HEK293T (cell line): ENCODE measurements around the gene ATG2A.

Experiments
- CTCF ChIA-PET: fragments of 350-600 bp; formaldehyde crosslinking; extraction: SDS; loops from one replicate; lab custom pipeline; 2021; ENCODE audit warnings: antibody characterized with exemption, inconsistent platforms; lab: Yijun Ruan, JAX
- POLR2A ChIA-PET: fragments of 350-600 bp; formaldehyde crosslinking; extraction: SDS; loops from one replicate; lab custom pipeline; 2020; ENCODE audit warnings: antibody characterized with exemption, inconsistent platforms; lab: Yijun Ruan, JAX
- DNase-seq: peaks from one replicate; pipeline ENCODE4 v3.0.0; 2012; ENCODE audit warnings: mixed read lengths; ENCODE audit errors: extremely low spot score
- ARNT ChIP-seq: fragments of 450-650 bp; IDR thresholded peaks from 2 replicates; pipeline ENCODE4 v1.6.1; 2017; ENCODE audit warnings: mild to moderate bottlenecking
- BHLHE40 ChIP-seq: fragments of 450-650 bp; IDR thresholded peaks from 2 replicates; pipeline ENCODE4 v1.6.1; 2016; ENCODE audit warnings: mild to moderate bottlenecking, moderate library complexity, borderline replicate concordance
- CTBP1 ChIP-seq: fragments of 450-650 bp; IDR thresholded peaks from 2 replicates; pipeline ENCODE4 v1.6.1; 2016; ENCODE audit warnings: borderline replicate concordance
- ELF4 ChIP-seq: fragments of 450-650 bp; IDR thresholded peaks from 2 replicates; pipeline ENCODE4 v1.6.1; 2017; ENCODE audit warnings: antibody characterized with exemption
- FOXA1 ChIP-seq: fragments of 450-650 bp; IDR thresholded peaks from 2 replicates; pipeline ENCODE4 v1.6.1; 2016; ENCODE audit warnings: mild to moderate bottlenecking
- FOXK2 ChIP-seq: fragments of 450-650 bp; IDR thresholded peaks from 2 replicates; pipeline ENCODE4 v1.6.1; 2016; ENCODE audit warnings: mild to moderate bottlenecking
- FOXM1 ChIP-seq: fragments of 450-650 bp; IDR thresholded peaks from 2 replicates; pipeline ENCODE4 v1.6.1; 2017; ENCODE audit warnings: mild to moderate bottlenecking, borderline replicate concordance
- HDGF ChIP-seq: fragments of 450-650 bp; IDR thresholded peaks from 2 replicates; pipeline ENCODE4 v1.6.1; 2017; ENCODE audit warnings: antibody characterized with exemption, borderline replicate concordance
- L3MBTL2 ChIP-seq: fragments of 450-650 bp; conservative IDR thresholded peaks from 2 replicates; pipeline ENCODE4 v1.6.1; 2016; ENCODE audit warnings: mild to moderate bottlenecking
- LEF1 ChIP-seq: fragments of 450-650 bp; IDR thresholded peaks from 2 replicates; pipeline ENCODE4 v1.6.1; 2017; ENCODE audit warnings: mild to moderate bottlenecking, borderline replicate concordance
- NFRKB ChIP-seq: fragments of 450-650 bp; IDR thresholded peaks from 2 replicates; pipeline ENCODE4 v1.6.1; 2016; ENCODE audit warnings: mild to moderate bottlenecking, moderate library complexity
- SP1 ChIP-seq: fragments of 450-650 bp; IDR thresholded peaks from 2 replicates; pipeline ENCODE4 v1.6.1; 2017
- SUZ12 ChIP-seq: fragments of 450-650 bp; IDR thresholded peaks from 2 replicates; pipeline ENCODE4 v1.6.1; 2016; ENCODE audit warnings: mild to moderate bottlenecking
- TARDBP ChIP-seq: fragments of 450-650 bp; IDR thresholded peaks from 2 replicates; pipeline ENCODE4 v1.6.1; 2016
- ZNF384 ChIP-seq: fragments of 450-650 bp; IDR thresholded peaks from 2 replicates; pipeline ENCODE4 v1.6.1; 2016
- TF ChIP-seq, protein P1 (sequence below): fragments of 450-650 bp; IDR thresholded peaks from 2 replicates; pipeline ENCODE4 v1.6.1; 2016

Gene ATG2A

DNA sequence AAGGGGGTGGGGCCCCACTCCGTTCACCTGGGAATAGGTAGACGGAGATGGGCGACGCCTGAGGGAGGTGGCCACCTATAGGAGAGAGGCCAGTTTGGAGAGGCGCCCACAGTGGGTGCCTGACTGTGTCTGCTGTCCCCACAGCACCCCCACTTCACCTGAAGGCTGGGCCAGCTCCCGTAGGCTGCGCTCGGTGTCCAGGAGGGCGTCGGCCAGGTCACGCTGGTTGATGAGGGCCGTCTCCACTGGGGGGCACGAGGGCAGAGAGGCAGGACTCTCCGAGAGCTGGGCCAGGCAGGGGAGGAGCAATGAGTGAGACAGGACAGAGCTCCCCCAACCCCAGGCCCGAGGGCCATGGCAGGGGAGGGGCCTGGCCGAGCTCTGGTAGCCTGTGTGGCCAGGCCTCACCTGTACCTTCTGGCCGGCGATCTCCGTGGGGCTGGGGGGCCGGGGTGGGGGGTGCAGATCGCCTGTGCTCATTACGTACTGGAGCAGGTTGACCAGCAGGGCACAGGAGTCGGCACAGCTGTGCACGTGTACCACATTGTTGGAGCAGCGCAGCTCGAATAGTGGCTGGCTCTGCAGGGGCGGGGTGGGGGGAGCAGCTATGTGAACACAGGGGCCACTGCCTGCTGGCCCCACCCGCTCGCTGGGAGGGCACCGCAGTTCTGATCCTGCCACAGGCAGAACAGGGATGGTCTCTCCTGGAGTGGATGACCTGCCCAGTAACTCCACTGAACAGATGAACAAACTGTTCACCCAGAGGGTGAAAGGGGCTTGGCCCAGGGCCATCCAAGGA, 14.7 kb downstream of the ATG2A start:
- DNase-seq: no peak
- TF ChIP-seq, protein P1, sequence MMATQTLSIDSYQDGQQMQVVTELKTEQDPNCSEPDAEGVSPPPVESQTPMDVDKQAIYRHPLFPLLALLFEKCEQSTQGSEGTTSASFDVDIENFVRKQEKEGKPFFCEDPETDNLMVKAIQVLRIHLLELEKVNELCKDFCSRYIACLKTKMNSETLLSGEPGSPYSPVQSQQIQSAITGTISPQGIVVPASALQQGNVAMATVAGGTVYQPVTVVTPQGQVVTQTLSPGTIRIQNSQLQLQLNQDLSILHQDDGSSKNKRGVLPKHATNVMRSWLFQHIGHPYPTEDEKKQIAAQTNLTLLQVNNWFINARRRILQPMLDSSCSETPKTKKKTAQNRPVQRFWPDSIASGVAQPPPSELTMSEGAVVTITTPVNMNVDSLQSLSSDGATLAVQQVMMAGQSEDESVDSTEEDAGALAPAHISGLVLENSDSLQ: no peak
- TF ChIP-seq ZNF384: no peak
- TF ChIP-seq HDGF: no peak
- TF ChIP-seq NFRKB: no peak
- TF ChIP-seq FOXM1: no peak
- ChIA-PET CTCF (interaction anchor here (0.8 kb wide), 1 partner anchor 53 kb away, joined by 3 read pairs; no protein-coding TSS in a partner anchor), POLR2A (no interaction called here)

DNA sequence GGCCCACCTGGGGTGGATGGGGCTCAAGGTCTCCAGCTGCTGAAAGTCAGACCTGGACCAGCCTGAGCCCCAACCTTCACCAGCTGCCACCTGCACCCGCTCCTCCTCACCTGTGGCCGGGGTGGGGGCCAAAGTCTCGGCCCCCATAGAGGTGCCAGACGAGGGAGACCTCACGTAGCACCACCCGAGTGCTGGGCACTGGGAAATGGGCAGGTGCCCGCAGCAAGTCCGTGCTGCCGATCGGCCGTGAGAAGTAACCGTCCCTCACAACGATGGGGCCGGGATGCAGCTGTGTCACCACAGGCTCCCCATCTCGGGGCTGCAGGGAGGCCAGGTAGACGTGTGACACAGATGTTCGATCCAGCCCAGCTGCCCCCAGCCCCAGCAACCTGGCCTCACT, 16.2 kb downstream of the ATG2A start:
- ChIA-PET POLR2A (no interaction called here), CTCF (no interaction called here)
- TF ChIP-seq SP1: no peak
- no peak for TF ChIP-seq ELF4
- no peak for TF ChIP-seq FOXK2
- TF ChIP-seq ZNF384: no peak
- TF ChIP-seq L3MBTL2: no peak
- no peak for TF ChIP-seq FOXM1
- TF ChIP-seq, protein P1: no peak
- no peak for TF ChIP-seq TARDBP
- TF ChIP-seq FOXA1: no peak
- DNase-seq: no peak

DNA sequence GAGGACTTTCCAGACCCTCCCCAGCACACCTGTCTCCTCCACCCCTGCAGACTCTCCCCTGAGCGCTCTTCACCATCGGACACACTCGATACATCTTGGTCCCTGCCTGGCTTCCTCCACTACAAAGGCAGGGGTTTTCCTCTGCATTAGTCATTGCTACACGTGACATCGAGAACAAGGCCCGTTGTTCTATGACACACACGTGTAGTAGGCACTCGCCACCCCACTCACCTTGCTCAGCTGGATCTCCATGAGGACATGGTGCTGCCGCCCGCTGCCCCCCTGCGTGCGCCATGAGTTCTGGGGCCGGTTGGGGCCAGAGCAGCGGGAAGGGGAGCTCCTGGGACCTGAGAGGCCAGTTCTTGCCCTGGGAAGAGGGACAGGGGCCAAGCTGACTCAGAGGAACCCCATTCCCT, 16.7 kb downstream of the ATG2A start:
- CTCF ChIA-PET: no interaction called here
- TF ChIP-seq BHLHE40 (no peak), FOXM1 (no peak), FOXA1 (no peak), ELF4 (no peak), ARNT (no peak), L3MBTL2 (no peak), FOXK2 (no peak), ZNF384 (no peak), SUZ12 (no peak), HDGF (no peak), NFRKB (no peak), CTBP1 (no peak), LEF1 (no peak), TARDBP (no peak), SP1 (no peak)
- TF ChIP-seq, protein P1: no peak
- POLR2A ChIA-PET: no interaction called here
- no peak for DNase-seq

DNA sequence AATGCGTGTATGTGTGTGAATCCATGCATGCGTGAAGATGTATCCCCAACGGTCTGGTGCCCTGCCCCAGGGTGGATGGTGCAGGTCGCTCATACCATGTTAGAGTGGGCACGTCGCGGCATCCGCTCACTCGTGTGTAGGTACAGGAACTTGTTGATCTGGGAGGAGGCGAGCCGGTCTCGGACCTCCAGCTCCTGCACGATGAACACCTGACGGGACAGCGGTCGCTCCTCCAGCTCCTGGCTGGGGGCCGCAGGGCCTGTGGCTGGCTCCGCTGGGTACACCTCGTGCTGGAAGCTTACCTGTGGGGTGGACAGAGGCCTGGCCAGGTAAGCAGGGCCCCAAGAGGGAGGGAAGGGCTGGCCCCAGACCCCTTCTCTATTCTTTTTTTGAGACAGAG, 18.5 kb downstream of the ATG2A start:
- DNase-seq: no peak
- ChIA-PET CTCF (interaction anchor here (0.5 kb wide), 1 partner anchor 89 kb away, joined by 5 read pairs; no protein-coding TSS in a partner anchor), POLR2A (no interaction called here)
- TF ChIP-seq SP1 (no peak), L3MBTL2 (no peak), TARDBP (no peak), NFRKB (no peak), FOXM1 (no peak), HDGF (no peak), FOXA1 (no peak), ELF4 (no peak), ARNT (no peak), SUZ12 (no peak), CTBP1 (no peak), LEF1 (no peak), FOXK2 (no peak), ZNF384 (no peak), BHLHE40 (no peak)
- TF ChIP-seq, protein P1: no peak

DNA sequence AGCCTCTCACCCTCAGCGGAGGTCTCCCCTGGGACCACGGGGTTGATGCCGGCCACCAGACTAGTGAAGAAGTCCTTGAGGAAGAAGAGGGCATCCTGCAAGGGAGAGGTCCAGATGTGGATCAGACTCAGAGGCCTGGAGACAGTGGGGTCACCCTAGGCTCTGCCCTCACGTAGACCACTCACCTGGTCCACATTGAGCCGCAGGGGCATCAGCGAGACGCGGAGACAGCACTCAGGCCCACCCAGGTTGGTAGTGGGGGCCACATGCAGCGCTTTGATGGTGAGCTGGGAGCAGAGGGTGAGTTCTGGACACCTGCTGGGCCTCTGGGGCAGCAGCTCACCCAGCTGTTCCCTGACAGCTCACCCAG, 18.9 kb downstream of the ATG2A start:
- no peak for DNase-seq
- no peak for TF ChIP-seq LEF1
- ChIA-PET CTCF (no interaction called here), POLR2A (interaction anchor here (1.1 kb wide), 1 partner anchor 8 kb away, joined by 3 read pairs; no protein-coding TSS in a partner anchor)

DNA sequence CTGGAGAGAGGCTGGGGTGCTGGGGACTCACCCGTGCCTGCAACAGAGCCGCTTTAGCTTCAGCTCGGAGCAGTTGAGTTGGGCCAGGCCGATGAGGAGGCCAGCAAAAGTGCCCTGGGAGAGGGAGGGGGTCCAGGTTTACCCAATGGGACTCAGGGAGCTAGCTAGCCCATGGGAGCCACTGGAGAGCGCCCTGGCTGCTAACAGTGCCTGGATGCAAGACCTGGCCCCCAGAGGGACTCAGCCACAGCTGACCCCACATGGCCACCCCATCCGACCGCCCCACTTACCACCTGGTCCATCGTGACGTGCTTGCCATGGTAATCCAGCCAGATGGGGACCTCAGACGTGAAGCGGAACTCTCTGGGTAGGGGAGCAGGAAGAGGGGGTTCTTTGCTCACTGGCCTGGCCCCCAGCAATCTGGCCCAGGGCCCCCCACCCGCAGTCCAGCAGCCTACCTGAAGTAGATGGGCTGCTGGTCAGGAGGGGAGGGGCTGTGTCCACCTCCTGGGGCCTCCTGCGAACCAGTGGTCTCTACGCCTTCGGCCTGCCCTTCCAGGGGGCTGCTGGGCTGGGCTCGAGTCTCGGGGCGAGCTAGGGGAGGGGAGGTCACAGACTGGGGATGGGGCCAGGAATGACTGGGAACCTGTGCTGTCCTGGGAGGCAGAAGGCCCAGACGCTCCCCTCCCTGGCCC, 19.5 kb downstream of the ATG2A start:
- ChIA-PET POLR2A (interaction anchor here (1.1 kb wide), 1 partner anchor 9 kb away, joined by 3 read pairs; no protein-coding TSS in a partner anchor), CTCF (no interaction called here)
- TF ChIP-seq SUZ12 (no peak), ZNF384 (no peak), SP1 (no peak), LEF1 (no peak), BHLHE40 (no peak), NFRKB (no peak), FOXA1 (no peak), TARDBP (no peak), FOXM1 (no peak), CTBP1 (no peak), ELF4 (no peak), FOXK2 (no peak)
- TF ChIP-seq, protein P1: no peak
- no peak for DNase-seq
